NCI-H510A (cell line): ENCODE results near the gene EHBP1L1.

Source experiments
- DNase-seq: peaks from one replicate; lab custom pipeline; 2025; lab: John Stamatoyannopoulos, UW

The EHBP1L1 gene

DNA sequence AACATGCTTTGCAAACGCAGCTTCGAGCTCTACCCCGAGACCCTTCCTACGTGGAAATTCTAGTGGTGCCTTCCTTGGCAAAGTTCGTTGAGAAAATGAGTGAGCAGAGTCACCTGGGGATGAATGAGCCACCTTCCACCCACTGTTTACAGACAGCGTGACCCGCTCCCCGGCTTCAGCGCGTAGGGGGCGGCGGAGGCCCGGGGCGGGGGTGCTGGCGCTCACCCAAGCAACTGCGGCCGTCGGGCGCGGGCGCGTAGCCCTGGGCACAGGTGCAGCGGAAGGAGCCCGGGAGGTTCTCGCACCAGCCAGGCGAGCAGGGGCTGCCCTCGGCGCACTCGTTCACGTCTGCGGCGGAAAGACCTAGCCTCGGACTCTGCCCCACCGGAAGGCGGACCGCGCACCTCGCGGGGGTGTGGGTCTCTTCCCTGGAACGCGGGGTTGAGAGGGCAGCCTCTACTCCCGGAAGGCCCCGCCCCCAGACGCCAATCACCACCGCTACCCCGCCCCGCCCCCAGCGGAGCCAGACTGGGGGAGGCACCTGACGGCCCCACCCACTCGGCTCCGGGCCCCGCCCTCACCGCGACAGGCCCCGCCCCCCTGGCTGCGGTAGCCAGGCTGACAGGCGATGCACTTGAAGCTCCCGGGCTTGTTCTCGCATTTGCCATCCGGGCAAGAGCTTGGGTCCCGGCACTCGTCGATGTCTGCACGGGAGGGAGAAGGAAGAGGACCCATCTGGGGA lies 29.5 kb upstream of the EHBP1L1 start:
- peak; percentile 91 for DNase-seq

DNA sequence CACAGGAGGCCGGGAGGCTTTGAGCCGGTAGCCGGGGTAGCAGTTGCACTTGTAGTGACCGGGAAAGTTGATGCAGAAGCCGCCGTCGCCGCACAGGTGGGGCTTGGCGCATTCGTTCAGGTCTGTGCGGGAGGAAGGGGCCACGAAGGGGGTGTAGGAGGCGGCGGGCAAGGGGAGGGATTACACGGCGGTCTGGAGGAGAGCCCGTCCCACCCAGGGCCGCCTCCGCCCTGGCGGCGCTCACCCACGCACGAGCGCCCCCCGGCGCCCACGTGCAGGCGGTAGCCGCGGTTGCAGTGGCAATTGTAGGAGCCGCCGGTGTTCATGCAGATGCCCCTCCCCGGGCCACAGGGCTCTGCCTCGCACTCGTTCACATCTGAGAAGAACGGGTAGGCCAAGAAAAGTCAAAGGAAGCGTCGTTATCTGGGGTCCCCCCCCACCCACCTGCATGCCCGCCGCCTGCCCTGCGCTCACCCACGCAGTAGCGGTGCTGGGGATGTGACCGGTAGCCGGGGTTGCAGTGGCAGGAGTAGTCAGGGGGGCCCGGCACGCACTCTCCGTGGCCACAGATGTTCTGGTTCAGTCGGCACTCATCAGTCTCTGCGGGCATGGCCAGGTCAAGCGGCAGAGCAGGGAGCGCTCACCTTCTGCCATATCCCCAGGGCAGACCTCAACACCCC lies 28.3 kb upstream of the EHBP1L1 start:
- no peak for DNase-seq

DNA sequence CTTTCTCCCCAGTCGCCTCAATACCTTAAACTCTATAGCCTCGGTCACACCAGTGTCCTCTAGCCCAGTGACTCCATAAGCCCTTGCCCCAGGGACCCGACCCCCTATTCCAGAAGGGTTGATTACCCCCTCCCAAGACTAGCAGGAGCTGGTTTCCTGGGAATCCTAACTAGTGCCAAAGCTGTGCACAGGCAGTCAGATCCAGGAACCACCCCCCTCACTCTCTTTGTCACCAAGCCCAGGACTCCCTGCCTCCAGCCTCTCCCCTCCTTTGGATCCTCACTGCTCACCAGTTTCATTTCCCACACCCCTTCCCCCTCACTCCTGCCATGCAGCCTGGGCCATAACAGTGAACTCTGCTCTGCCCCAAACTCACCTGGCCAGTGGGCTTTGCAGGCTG lies 27.5 kb upstream of the EHBP1L1 start:
- DNase-seq, result no peak

DNA sequence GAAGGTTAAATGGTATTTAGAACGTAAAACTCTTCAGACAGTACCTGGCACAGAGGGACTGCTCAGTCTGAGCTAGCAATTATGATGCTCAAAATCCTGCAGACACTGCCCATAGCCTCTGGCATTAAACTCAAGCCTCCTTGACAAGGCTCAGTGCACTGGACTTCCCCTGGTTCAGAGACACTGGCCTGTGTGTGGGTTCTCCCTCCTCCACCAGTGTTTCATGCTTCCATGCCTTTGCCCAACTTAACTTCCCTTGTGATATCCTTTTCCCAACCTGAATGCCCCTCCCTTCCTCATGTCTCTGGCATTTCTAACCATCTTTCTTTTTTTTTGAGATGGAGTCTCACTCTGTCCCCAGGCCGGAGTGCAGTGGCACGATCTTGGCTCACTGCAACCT lies 26.8 kb upstream of the EHBP1L1 start:
- DNase-seq, result no peak

DNA sequence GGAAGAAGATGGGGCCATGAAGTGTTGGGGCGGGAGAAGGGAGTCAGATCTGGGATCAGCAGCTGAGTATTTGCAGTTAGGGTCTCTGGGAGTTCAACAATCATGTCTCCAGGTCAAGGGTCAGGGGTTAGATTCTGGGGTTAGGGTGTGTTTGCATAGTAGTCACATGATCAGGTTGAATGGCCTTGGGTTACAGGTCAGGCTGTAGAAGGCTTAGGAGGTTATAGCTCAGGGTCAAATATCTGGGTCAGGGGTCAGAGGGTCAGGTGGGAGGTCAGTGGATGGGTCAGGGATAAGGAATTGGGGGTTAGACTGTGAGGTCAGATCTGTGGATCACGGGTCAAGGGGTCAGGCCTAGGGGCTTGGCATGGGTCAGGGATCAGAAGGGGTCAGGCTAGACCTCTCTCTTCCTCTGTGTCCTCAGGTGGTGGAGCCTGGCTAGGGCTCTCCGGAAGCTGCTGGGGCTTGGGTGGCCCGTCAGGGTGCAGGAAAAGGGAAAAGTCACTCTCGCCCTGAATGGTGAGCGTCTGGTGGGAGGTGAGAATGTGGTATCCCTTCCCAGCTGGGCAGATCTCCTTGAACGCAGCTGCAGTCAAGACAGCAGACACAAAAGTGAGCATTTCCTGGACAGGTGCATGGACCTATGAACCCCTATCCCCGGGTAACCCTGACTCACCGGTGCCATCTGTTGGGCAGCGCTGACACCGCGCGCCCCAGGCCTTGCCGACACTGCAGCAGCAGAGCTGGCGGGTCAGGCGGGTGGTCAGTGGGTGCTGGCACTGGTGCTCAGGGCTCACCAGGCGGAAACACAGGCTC lies 24.1 kb upstream of the EHBP1L1 start:
- peak; percentile 85 for DNase-seq

DNA sequence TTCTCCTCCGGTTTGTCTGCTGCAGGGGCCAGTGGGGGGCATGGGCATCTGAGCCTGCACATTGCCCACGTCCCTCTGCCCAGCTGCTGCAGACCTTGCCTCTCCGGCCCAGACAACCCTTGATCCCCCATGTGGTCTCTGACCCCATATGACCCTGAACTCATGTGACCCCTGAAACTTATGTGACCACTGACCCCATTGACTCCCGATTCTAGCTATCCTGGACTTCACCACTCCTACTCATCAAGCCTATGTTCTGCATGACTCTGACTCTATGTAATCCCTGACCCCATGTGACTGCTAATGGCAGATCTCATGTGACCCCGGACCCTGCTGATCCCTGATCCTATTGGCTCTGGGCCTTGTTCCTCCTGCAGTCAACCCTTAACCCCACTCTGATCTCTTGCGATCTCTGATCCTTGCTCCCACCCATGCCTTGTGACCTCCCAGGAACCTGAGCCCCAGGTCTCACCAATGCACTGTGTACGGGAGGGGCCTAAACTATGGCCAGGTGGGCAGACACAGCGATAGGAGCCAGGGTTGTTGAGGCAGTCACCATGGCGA lies 23.4 kb upstream of the EHBP1L1 start:
- DNase-seq, result no peak

DNA sequence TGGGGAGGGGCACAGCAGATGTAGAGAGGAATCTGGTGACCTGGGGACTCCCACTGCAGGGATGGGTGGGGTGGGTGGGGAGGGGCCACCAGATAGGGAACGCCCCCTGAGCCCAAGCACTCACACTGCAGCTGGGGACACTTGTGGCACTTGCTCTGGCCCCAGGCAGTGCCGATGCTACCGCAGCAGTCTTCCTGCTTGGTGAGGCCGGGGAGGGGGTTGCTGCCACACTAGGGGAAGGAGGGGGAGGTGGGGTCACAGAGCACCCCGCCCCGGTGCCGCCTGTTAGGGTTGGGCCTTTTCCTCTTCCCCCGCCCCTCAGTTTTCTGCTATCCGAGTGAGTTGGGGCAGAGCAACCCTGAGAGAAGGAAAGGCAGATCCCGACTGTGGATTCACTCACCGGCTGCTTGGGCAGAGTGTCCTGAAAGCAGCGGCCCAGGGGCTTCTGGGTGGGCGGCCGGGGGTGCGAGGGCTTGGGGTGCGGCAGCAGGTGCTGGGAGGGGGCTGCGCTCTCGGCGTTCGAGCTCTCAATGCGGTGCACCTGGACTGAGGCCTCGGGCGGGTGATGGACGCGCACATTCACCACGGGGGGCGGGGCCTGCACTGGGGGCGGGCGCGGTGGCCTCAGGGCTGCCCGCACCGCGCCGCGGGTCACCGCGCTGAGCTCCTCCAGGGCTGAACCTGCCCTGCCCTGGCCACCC lies 22.4 kb upstream of the EHBP1L1 start:
- peak; percentile 87 for DNase-seq

DNA sequence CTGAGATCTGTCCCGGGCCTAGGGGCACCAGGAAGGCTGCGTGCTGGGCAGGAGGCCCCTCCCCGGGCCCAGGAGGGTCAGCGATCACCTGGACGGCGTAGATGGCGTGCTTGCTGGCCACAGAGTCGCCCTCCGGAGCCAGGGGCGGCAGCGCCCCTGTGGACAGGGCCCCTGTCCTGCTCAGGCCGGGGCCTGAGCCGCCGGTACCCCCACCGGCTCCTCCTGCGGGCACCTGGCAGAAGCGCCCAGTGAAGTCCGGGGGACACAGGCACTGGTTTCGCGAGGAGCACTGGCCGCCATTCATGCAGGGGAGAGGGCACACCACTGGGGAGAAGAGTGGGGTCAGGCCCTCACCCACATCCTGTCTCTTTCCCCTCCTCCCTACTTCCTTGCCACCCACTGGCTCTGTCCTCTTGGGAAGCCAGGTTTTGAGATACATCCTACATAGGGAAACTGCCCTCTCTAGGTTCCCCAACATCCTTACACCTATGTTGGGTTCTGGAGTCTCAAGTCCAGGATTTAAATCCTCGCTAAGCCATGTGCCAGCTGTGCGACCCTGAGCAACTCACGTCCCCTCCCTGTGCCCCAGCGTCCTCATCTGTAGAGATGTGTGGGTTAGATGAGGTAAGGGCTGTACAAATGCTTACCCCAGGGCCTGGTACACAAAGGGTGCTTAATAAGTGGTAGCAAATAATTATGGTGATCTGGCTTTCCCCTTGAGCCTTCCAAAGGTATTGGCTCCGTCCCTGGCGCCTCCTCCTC lies 21.6 kb upstream of the EHBP1L1 start:
- no peak for DNase-seq

- no peak for DNase-seq
Measured at GRCh38 chr11:65554842-65555430, 20.9 kb upstream of the EHBP1L1 start.

DNA sequence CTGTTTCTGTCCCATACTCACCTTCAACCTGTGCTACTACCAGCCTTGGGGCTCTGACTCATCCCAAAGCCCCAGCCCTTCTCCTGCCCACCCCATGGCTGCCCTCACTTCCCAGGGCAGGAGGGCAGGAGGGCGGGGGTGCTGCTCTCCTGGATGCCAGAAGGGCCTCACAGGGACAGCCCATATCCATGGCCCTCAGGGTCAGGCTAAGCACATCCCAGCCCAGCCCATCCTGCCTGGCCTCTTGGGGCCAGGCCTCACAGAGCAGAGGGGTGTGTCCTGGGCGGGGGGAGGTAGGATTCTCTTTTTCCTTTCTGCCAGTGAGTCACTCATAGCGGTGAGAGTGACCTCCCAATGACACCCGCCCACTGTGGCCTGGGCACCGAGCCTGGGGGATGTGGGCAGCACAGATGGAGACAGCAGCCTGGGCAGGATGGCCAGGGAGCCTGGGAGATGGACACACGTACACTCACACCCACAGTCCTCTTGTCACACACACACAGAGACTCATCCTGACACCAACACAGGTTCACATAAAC lies 20.1 kb upstream of the EHBP1L1 start:
- DNase-seq, result no peak

DNA sequence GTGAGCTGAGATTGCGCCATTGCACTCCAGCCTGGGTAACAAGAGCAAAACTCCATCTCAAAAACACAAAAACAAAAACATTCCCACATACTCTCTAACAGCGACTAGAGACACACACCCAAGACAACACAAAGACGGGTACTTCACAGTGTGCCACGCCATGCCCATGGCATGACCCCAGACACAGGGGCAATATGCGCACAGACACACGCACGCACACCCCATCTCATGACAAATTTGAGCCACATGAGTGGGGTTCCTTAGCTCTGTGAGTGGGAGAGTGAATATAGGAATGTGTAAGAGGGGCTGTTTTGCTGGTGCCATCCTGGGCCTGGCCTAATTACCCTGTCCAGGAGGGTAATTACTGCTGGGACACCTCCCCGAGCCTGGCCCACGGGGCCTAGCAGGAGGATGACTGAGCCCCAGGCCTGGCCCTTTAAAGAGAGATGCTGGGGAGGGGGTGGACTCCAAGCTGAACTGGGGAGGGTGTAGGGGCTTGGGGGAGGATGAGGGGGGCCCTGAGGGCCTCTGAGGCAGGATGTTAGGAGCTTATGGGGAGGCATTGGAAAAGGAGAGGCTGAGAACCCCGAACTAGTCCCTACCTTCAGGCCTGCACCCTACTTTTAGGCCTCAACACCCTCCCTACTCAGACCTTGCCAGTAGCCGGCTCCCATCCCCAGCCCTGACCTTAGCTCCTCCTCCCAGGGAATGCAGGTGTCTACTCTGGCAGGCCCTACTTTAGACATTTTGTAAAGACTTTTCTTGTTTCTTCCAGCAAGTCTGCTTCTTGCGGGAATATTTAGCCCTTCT lies 19.2 kb upstream of the EHBP1L1 start:
- no peak for DNase-seq

DNA sequence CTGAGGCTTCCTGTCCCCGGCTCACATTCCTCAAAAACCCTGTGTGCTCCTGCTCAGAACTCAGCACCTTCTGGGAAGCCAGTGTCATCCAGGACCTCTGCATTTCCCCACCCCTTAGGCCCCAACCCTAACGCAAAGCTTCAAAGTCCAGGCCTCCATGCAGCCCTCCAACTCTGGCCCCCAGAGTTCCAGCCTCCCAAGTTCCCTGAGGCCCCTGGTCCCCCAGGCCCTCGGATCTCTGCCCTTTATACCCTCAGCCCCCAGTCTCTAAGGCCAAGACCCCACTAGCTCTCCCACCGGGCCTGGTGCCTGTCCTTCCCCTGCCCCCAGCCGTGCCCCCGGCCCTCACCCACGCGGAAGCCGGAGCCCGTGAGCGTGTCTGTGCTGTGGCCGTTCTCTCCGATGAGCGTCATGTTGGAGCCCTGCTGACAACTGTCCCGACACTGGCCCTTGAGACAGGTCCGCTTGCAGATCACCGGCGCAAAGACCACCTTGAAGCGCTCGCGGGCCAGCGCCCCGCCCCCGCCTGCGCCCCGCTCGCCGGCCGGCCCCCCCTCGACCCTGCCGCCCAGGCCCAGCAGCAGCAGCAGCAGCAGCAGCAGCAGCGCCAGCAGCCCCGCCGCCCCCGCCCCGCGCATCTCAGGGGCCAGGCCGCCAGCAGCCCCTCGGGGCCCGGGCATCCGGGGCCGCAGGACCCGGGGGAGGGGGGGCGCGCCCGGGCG lies 18.4 kb upstream of the EHBP1L1 start:
- DNase-seq, result no peak

DNA sequence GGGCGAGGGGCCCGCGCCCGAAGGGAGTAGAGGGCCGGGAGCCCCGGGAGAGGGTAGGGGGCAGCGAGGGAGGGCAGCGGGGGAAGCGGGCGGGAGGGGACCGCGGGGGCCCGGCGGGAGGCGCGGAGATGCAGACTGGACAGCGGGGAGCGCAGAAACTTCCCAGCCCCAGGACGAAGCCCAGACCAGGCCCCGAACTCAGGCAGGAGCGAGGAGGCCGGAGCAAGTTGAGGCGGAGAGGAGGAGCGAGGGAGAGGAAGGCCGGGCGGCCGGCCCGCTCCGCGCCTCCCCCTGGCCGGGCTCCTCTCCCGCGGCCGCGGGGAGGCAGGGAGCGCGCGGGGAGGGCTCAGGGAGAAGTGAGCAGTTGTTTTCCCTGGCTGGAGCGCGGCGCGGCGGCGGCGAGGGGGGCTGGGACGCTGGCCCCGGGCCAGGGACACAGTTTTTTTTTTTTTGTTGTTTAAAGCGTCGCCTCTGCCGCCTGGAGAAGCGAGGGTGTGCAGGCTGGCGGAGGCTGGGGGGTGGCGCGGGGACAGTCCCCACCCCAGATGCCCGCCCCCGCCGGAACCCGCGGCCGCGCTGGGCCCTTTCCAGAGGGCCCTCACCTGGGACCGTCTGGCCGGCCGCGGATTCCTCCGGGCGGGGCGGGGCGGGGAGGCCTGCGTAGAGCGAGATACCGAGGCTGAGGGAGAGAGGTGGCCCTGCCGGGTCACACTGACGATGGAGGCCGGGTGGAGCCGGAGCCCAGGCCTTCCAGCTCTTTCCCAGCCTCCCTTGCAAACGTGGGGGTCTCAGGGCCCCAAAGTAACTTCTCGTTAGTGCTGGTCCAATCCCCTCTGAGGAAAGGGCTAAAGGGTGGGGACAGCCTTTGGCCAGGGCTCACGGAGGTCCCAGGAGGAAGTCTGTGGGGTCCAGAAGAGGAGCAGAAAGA lies 17.6 kb upstream of the EHBP1L1 start, which contains the start of gene LTBP3:
LTBP3 (minus strand) TSS at position 358 of the 928 bp plus-strand sequence. CDS start 400 bp downstream, outside the sequence.
- peak; percentile 67 for DNase-seq

DNA sequence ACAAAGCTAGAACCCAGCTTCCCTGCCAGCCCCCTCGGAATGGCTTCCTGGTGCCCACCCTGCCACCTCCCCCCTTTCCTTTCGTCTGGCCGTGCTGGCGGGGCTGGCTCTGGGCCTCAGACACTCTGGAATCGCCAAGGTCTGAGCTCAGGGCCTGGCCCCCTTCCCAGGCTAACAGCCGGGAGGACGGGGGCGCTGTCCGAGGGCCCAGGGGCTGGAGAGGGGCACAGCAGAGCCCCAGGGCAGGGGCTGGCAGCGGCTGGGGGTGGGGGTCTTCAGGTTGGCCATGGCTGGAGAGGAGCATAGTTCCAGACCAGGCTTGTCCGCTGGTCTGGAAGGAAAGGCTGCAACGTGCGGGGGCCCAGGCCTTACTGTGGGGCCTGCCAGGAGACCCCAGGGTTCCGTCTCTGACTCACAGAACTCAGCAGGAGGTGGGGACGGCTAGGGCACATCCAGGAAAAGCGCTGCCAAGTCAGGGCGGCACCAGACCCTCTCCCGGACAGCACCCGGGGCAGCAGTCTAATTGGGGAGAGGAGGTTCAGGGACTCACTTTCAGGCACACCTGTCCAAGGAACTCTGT lies 16.8 kb upstream of the EHBP1L1 start:
- no peak for DNase-seq

GRCh38 chr11:65559535-65559934 lies 16.3 kb upstream of the EHBP1L1 start:
- no peak for DNase-seq

DNA sequence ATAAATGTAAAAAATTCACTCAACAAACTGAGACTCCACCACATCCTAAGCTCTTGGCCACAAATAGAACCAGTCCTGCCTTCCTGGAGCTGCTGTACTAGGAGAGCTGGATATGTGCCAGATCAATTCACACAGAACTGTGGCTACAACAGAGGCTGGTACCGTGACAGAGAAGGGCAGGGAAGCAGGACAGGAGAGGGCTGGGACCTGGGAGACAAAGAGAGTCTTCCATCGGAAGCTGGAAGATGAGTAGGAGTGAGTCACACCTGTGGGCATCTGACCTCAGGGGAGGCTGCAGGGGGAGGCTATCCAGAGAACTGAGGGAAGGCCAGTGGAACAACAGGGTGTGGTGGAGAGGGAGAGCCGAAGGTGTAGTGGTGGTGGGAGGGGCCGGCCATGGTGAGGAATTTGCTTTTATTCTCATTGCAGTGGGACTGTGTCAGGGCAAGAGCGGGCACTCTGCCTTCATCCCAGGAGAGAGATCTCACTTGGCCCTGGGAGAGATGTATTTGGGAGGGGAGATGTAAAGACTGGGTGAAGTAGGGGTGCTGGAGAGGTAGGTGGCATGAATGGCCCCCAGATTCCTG lies 15.8 kb upstream of the EHBP1L1 start:
- peak; percentile 48 for DNase-seq
